ENCODE data around the gene HIRA. TPM values are rescaled to one million over a fixed set of nuclear protein-coding genes. Genes with fewer than 3 reads are reported as not detected.

The HIRA gene
- total and polyA plus RNA-seq, 9 of the 15 experiments (the other 6 are each of a cell fraction or from before 2014, with no cell fraction given), result 0.96 to 132 (median 58.4) TPM

- DNase-seq (ENCODE audit: extremely low read depth in 1 of 4, low spot score in 3 of 4) (no peak), FAIRE-seq (no peak), ATAC-seq (no peak)
- WGBS (ENCODE audit: insufficient coverage, low coverage, missing lambda C conversion rate), result 93% methylated on average over 8 of the region's 8 CpGs
- peaks cover 95% of the 10 kb centered on the region for H3K36me3 ChIP-seq (ENCODE audit: control insufficient read depth, insufficient read depth, low read length)
- no peak overlapping the region for H2AFZ ChIP-seq (ENCODE audit: low read depth, low read length)
- intact Hi-C loops (cut with micrococcal nuclease) (no loop called here), in situ Hi-C loops (cut with MboI) (no loop called here)
- no peak overlapping the region for H3K4me2 ChIP-seq (ENCODE audit: insufficient read depth, low read length)
- no peaks in the 10 kb centered on the region for H3K27me3 ChIP-seq (ENCODE audit: control insufficient read depth in 2 of 2, insufficient read depth in 2 of 2, low read length in 2 of 2)
- H4K20me1 ChIP-seq (replicated peaks; ENCODE audit: control insufficient read depth, insufficient read depth, low read length), result peaks cover 52% of the 10 kb centered on the region
- ChIA-PET CTCF (ENCODE audit: low intra/inter-chr PET ratio) (no interaction called here), POLR2A (interaction anchor here (1.0 to 3.5 kb wide), 6 partner anchors 9 to 328 kb away, joined by 3 to 45 read pairs (median 8); partner anchors contain the start of gene ESS2)
- peaks cover 45% of the 10 kb centered on the region for H3K79me2 ChIP-seq (ENCODE audit: control insufficient read depth, insufficient read depth, low read length)
- peaks cover 0 to 1% of the 10 kb centered on the region in 2 experiments; a peak in 3 of 5 replicates for H3K4me1 ChIP-seq (replicated peaks in 1 of 2; ENCODE audit: control insufficient read depth in 2 of 2, insufficient read depth in 2 of 2, low read length in 2 of 2)
- H3K27ac ChIP-seq (ENCODE audit: extremely low read depth, low read depth, low read length), result no peak overlapping the region
- H3K9ac ChIP-seq (ENCODE audit: insufficient read depth in 1 of 2, low read depth in 2 of 2, low read length in 2 of 2), result peak overlapping the region in 1 of 2 experiments; percentile 43; a peak in 2 of 4 replicates
- BruUV-seq (replicated peaks), result no TSS peak
- H3K4me3 ChIP-seq, result no peak overlapping the region
- H3K9me3 ChIP-seq (replicated peaks; ENCODE audit: control insufficient read depth, insufficient read depth, low read depth, low read length), result no peaks in the 10 kb centered on the region
- peaks cover 9% of the 10 kb centered on the region for H3K9me1 ChIP-seq (ENCODE audit: control insufficient read depth, insufficient read depth, low read length)
- no peak for TF ChIP-seq ZFP36 (IDR thresholded peaks at IDR 0.05; ENCODE audit: low read depth, low read length, partially characterized antibody)
- peak; percentile 12 for TF ChIP-seq RBBP5 (IDR thresholded peaks at IDR 0.05; ENCODE audit: borderline replicate concordance, insufficient read depth, low read length, poor library complexity, severe bottlenecking)
- TF ChIP-seq HMGXB4 (CRISPR knock-in tag; IDR thresholded peaks at IDR 0.05), result 0 out of 2 replicates have a peak, but pooled peaks have one; percentile 29
- TF ChIP-seq ZBTB40 (IDR thresholded peaks at IDR 0.05), result no peak
- TF ChIP-seq ZBTB40 (CRISPR knock-in tag; IDR thresholded peaks at IDR 0.05), result no peak
- no peak for TF ChIP-seq ZNF830 (CRISPR knock-in tag; IDR thresholded peaks at IDR 0.05)
- TF ChIP-seq CAMTA2 (CRISPR knock-in tag; conservative IDR thresholded peaks at IDR 0.05), result 0 out of 2 replicates have a peak, but pooled peaks have one; percentile 53
- no peak for TF ChIP-seq ETV1 (tag; conservative IDR thresholded peaks at IDR 0.05; ENCODE audit: low read depth)
- TF ChIP-seq PHB (CRISPR knock-in tag; IDR thresholded peaks at IDR 0.05), result 0 out of 2 replicates have a peak, but pooled peaks have one; percentile 71
- TF ChIP-seq ZSCAN32 (CRISPR knock-in tag; IDR thresholded peaks at IDR 0.05), result no peak
- peak; percentile 49; the same call in 1 of the 2 replicates for TF ChIP-seq POLR2G (IDR thresholded peaks at IDR 0.05; ENCODE audit: low read depth, low read length)
Measured at GRCh38 chr22:19472233-19472632, 40.7 kb upstream of the HIRA start.
